HepG2 (cell line): ENCODE data around the gene ZSCAN31. TPM values are rescaled to one million over a fixed set of nuclear protein-coding genes. Genes with fewer than 3 reads are reported as not detected.

ENCODE experiments used
- HIVEP1 ChIP-seq: sonication (generic); formaldehyde crosslinking; IDR thresholded peaks from 2 replicates; pipeline ENCODE4 v1.4.0; 2020; ENCODE audit warnings: mild to moderate bottlenecking, missing genetic modification reagents
- ISX ChIP-seq: sonication (generic); formaldehyde crosslinking; conservative IDR thresholded peaks from 2 replicates; pipeline ENCODE4 v1.5.0; 2020; ENCODE audit warnings: missing genetic modification reagents
- JUND ChIP-seq: sonication (generic); formaldehyde crosslinking; IDR thresholded peaks from 2 replicates; pipeline ENCODE4 v1.8.0; 2022; ENCODE audit warnings: mild to moderate bottlenecking, missing genetic modification reagents
- KDM1A ChIP-seq: IDR thresholded peaks from 2 replicates; pipeline ENCODE4 v1.6.1; 2016; ENCODE audit warnings: missing compliant biosample characterization
- KDM6A ChIP-seq: IDR thresholded peaks from 2 replicates; pipeline ENCODE4 v1.6.1; 2016; ENCODE audit warnings: low read depth
- KLF13 ChIP-seq: sonication (generic); formaldehyde crosslinking; IDR thresholded peaks from 2 replicates; pipeline ENCODE4 v1.4.0; 2020; ENCODE audit warnings: mild to moderate bottlenecking, missing genetic modification reagents
- LRRFIP1 ChIP-seq: sonication (generic); formaldehyde crosslinking; conservative IDR thresholded peaks from 2 replicates; pipeline ENCODE4 v1.4.0; 2020; ENCODE audit warnings: missing genetic modification reagents
- MAFF ChIP-seq: IDR thresholded peaks from 2 replicates; pipeline ENCODE4 v1.6.1; 2011; ENCODE audit warnings: low read depth, low read length, improper control_type of control experiment
- MAZ ChIP-seq, 2 experiments: sonication (generic) in 1 of 2; formaldehyde crosslinking in 1 of 2; IDR thresholded peaks; 2 replicates each; pipeline versions ENCODE4 v1.5.0 to v1.6.1; 2012 to 2020; ENCODE audit warnings: low read depth in 2 of 2, mild to moderate bottlenecking in 2 of 2, borderline replicate concordance in 1 of 2, improper control_type of control experiment in 1 of 2, low read length in 1 of 2, missing genetic modification reagents in 1 of 2, moderate library complexity in 1 of 2
- PAXIP1 ChIP-seq: sonication (generic); formaldehyde crosslinking; conservative IDR thresholded peaks from 2 replicates; pipeline ENCODE4 v1.4.0; 2020; ENCODE audit warnings: mild to moderate bottlenecking, missing genetic modification reagents, moderate library complexity
- PRPF4 ChIP-seq: fragments of 200-400 bp; formaldehyde crosslinking; IDR thresholded peaks from 2 replicates; pipeline ENCODE4 v1.6.1; 2016; ENCODE audit warnings: low read length, low read depth; ENCODE audit not compliant: poor library complexity, severe bottlenecking
- SRSF4 ChIP-seq: fragments of 200-400 bp; formaldehyde crosslinking; IDR thresholded peaks from one replicate; pipeline ENCODE4 v1.6.1; 2018; ENCODE audit warnings: mild to moderate bottlenecking, low read depth, low read length, moderate library complexity; ENCODE audit not compliant: poor library complexity, severe bottlenecking
- YEATS4 ChIP-seq: sonication (generic); formaldehyde crosslinking; IDR thresholded peaks from 2 replicates; pipeline ENCODE4 v1.4.0; 2020; ENCODE audit warnings: missing genetic modification reagents, borderline replicate concordance
- ZBTB7A ChIP-seq: sonication (generic); formaldehyde crosslinking; IDR thresholded peaks from 2 replicates; pipeline ENCODE4 v1.8.0; 2022; ENCODE audit warnings: mild to moderate bottlenecking, missing genetic modification reagents
- ZFP1 ChIP-seq: IDR thresholded peaks from 2 replicates; pipeline ENCODE4 v1.6.1; 2016
- ZNF180 ChIP-seq: sonication (generic); formaldehyde crosslinking; IDR thresholded peaks from 2 replicates; pipeline ENCODE4 v1.4.0; 2020; ENCODE audit warnings: low read depth, missing genetic modification reagents, borderline replicate concordance
- ZNF234 ChIP-seq: sonication (generic); formaldehyde crosslinking; conservative IDR thresholded peaks from 2 replicates; pipeline ENCODE4 v1.5.1; 2020; ENCODE audit warnings: mild to moderate bottlenecking, missing genetic modification reagents
- ZNF251 ChIP-seq: sonication (generic); formaldehyde crosslinking; IDR thresholded peaks from 2 replicates; pipeline ENCODE4 v1.9.0; 2021; ENCODE audit warnings: mild to moderate bottlenecking, missing genetic modification reagents
- ZNF256 ChIP-seq: sonication (generic); formaldehyde crosslinking; conservative IDR thresholded peaks from 2 replicates; pipeline ENCODE4 v1.4.0; 2020; ENCODE audit warnings: missing genetic modification reagents
- ZNF570 ChIP-seq: sonication (generic); formaldehyde crosslinking; IDR thresholded peaks from 2 replicates; pipeline ENCODE4 v1.4.0; 2020; ENCODE audit warnings: mild to moderate bottlenecking, missing genetic modification reagents, borderline replicate concordance
- ZSCAN21 ChIP-seq: sonication (generic); formaldehyde crosslinking; IDR thresholded peaks from 2 replicates; pipeline ENCODE4 v1.8.0; 2022; ENCODE audit warnings: mild to moderate bottlenecking, missing genetic modification reagents, moderate library complexity, borderline replicate concordance
- polyA plus RNA-seq, 8 experiments: library from polyadenylated mRNA; depleted of rRNA in 3 of 8; stranded (reverse) in 7 of 8; unstranded in 1 of 8; fragments of >200 nt; fragmentation: Illumina TruSeq in 4 of 8; extraction: Trizol in 4 of 8; gene quantifications; 2 replicates each; pipeline versions ENCODE4 v1.2.1 to v1.2.3, GENCODE V29; 2011 to 2016; ENCODE audit warnings: low read depth in 4 of 8, missing spikeins in 1 of 8, mixed read lengths in 1 of 8; ENCODE audit not compliant: insufficient read depth in 1 of 8
- total RNA-seq, 5 experiments: library from RNA; depleted of rRNA; stranded (reverse); fragments of >200 nt; fragmentation: Illumina TruSeq; extraction: Trizol; gene quantifications; 2 replicates each; pipeline ENCODE4 v1.2.3, GENCODE V29; 2016; ENCODE audit warnings: low read depth in 1 of 5
- TF ChIP-seq, protein P1 (sequence below): sonication (generic); formaldehyde crosslinking; IDR thresholded peaks from 2 replicates; pipeline ENCODE4 v1.4.0; 2020; ENCODE audit warnings: low read depth, mild to moderate bottlenecking, missing genetic modification reagents

The ZSCAN31 gene
- total and polyA plus RNA-seq, 2 of the 13 experiments (the other 11 are each of a cell fraction or from before 2014, with no cell fraction given): 5.3 to 6.2 TPM

GRCh38 chr6:28349892-28350737 lies 14.2 kb upstream of the ZSCAN31 start, which contains the start of gene ZKSCAN3 (continued):
- TF ChIP-seq LRRFIP1 (CRISPR knock-in tag): no peak
- peak; percentile 81 for TF ChIP-seq YEATS4 (CRISPR knock-in tag)
- no peak for TF ChIP-seq ZNF251
- peak; percentile 80 for TF ChIP-seq ZBTB7A (CRISPR knock-in tag)
- TF ChIP-seq ZNF234 (CRISPR knock-in tag): no peak
- TF ChIP-seq PAXIP1 (CRISPR knock-in tag): peak; percentile 53
- no peak for TF ChIP-seq PRPF4
- TF ChIP-seq ZFP1 (CRISPR knock-in tag): no peak; the same call in 1 of the 2 replicates
- no peak for TF ChIP-seq JUND (CRISPR knock-in tag)
- no peak for TF ChIP-seq ZNF570 (CRISPR knock-in tag)
- TF ChIP-seq, protein P1, sequence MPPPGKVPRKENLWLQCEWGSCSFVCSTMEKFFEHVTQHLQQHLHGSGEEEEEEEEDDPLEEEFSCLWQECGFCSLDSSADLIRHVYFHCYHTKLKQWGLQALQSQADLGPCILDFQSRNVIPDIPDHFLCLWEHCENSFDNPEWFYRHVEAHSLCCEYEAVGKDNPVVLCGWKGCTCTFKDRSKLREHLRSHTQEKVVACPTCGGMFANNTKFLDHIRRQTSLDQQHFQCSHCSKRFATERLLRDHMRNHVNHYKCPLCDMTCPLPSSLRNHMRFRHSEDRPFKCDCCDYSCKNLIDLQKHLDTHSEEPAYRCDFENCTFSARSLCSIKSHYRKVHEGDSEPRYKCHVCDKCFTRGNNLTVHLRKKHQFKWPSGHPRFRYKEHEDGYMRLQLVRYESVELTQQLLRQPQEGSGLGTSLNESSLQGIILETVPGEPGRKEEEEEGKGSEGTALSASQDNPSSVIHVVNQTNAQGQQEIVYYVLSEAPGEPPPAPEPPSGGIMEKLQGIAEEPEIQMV: no peak
- peak; percentile 77; the same call in 1 of the 2 replicates for TF ChIP-seq KDM1A (CRISPR knock-in tag)
- TF ChIP-seq MAZ (IDR thresholded peaks at IDR 0.05; ENCODE audit: borderline replicate concordance, low read depth, low read length): peak; percentile 87; the same call in 1 of the 2 replicates
- peak; percentile 83 for TF ChIP-seq MAZ (CRISPR knock-in tag; IDR thresholded peaks at IDR 0.05; ENCODE audit: low read depth)
- no peak for TF ChIP-seq SRSF4
- TF ChIP-seq KDM6A (CRISPR knock-in tag): no peak
- no peak for TF ChIP-seq ZNF180
- peak; percentile 46; the same call in 1 of the 2 replicates for TF ChIP-seq MAFF
- TF ChIP-seq ZSCAN21 (CRISPR knock-in tag): peak; percentile 69; the same call in 1 of the 2 replicates
- peak; percentile 92; the same call in 1 of the 2 replicates for TF ChIP-seq KLF13 (CRISPR knock-in tag)
- no peak for TF ChIP-seq ZNF256 (CRISPR knock-in tag)
- no peak for TF ChIP-seq ISX
- peak; percentile 87 for TF ChIP-seq HIVEP1 (CRISPR knock-in tag)
